Mucosa of gallbladder (tissue), 1 donor: Measurements from ENCODE around the gene HMCN1. TPM values are rescaled to one million over a fixed set of nuclear protein-coding genes. Genes with fewer than 3 reads are reported as not detected.

Source experiments
- DNase-seq: peaks from one replicate; pipeline ENCODE4 v3.0.0-alpha.2; 2020; ENCODE audit warnings: low spot score
- total RNA-seq: library from RNA; stranded (reverse); gene quantifications from one replicate; pipeline ENCODE4 v1.2.1, GENCODE V29; 2021
- donor health status: DM: no; HTN: no; CAD: no.

HMCN1 gene
- total RNA-seq = 3.7 TPM

- peak; percentile 46 for DNase-seq
These were observed at the start of gene HMCN1 for GRCh38 chr1:185733818-185734735. TSS of gene HMCN1 (plus strand) at chr1:185734391. CDS start at chr1:185734780, 389 bp downstream.

- no peak for DNase-seq
These were observed 47.1 kb upstream of the HMCN1 start for GRCh38 chr1:185686821-185687778.

DNA sequence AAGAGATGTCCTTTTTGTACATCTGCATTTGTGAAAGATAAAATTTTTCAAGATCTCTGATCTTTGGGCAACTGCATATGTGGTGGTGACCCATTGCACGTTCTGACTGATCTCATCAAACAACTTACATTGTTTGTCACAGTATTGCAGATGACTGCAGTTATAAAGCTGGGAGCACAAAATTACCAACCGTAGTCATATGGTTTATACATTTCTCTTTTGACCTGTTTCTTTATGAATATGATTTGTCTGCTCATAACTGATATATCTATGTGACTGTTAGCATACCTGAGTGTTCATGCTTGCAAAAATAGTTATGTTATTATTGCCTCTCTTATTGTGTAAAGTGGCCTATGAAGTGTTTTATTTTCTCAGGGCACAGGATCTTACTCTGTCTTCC is 43.7 kb upstream of the HMCN1 start:
- no peak for DNase-seq

DNA sequence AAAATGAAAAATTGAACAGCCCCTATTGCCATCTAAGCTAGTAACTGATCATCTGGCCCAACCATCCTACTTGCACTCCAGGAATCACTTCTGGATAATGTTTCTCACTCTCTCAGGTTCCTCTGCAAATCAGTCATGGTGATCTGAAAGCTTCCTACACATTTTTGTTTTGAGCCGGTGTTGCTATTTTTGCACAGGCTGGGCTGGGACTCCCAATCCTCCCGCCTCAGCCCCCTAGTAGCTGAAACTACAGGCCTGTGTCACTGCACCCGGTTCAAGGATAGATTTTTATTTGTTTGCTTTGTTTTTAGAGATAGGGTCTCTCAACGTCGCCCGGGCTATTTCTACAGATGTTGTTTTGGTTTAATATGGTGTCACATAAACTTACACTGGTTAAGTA is 40.5 kb upstream of the HMCN1 start:
- DNase-seq = no peak

DNA sequence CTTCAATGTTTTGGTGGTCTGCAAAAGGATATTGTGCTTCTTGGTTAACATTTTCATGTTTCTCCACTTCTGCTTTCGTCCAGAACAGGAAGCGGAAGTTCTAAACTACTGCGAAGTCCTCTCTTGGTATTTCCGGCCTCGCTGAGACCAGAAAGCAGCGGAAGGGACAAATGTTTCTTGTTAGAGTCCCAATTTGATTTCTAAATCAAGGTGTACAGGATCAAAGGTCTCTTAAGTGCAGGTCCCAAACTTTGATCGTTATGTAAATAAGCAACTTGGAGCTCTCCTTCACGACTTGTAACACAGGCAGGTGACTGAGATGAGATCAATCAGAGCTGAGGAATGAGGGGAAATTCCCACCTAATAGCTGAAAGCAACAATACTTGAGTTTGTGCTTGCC is 40.1 kb upstream of the HMCN1 start:
- DNase-seq = peak; percentile 23

- no peak for DNase-seq
These were observed 38.9 kb upstream of the HMCN1 start for GRCh38 chr1:185695299-185695698.

GRCh38 chr1:185696422-185697150 is 37.6 kb upstream of the HMCN1 start:
- no peak for DNase-seq

- DNase-seq = no peak
These were observed 34.3 kb upstream of the HMCN1 start for GRCh38 chr1:185699874-185700273.

DNA sequence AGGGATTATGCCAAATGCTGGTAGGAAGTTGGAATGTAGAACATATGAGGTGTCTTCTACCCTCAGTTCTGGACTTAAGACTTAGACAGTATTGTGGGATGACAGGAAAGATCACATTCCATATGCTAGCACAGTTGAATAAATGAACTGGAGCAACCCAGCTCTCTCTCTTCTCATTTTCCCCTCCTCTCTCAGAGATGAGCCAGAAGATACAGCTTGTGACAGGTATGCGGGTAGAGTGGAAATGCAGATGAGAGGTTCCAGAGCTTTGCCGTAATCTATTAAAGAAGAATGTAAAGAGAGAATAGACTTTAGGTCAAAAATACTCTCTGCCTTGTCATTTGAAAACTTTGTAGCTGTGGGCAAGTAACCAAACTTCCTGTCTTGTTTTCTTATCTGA is 32.5 kb upstream of the HMCN1 start:
- no peak for DNase-seq

- DNase-seq = no peak
These were observed 30.0 kb upstream of the HMCN1 start for GRCh38 chr1:185704181-185704580.

- DNase-seq = no peak
These were observed 18.1 kb upstream of the HMCN1 start for GRCh38 chr1:185716095-185716494.

DNA sequence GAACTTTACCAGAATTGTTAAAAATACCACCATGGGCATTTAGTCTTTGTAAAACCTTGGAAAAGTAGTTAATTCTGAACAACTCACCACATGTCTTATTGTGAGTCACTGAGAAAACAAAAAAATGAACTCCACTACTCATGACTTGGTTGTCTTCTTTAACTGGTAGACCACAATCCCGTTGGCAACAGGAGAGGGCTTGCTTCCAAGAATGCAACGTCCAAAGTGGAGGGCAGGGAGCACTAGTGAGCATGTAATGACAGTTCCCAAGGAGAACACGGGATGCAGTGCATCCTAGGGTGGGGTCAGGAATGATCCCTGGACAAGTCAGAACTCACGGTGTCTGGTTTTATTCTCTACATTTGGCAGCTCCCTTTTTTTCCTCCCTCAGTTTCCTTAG is 15.2 kb upstream of the HMCN1 start:
- no peak for DNase-seq

GRCh38 chr1:185720633-185721272 is 13.4 kb upstream of the HMCN1 start:
- no peak for DNase-seq

GRCh38 chr1:185721553-185721952 is 12.6 kb upstream of the HMCN1 start:
- DNase-seq = no peak

DNA sequence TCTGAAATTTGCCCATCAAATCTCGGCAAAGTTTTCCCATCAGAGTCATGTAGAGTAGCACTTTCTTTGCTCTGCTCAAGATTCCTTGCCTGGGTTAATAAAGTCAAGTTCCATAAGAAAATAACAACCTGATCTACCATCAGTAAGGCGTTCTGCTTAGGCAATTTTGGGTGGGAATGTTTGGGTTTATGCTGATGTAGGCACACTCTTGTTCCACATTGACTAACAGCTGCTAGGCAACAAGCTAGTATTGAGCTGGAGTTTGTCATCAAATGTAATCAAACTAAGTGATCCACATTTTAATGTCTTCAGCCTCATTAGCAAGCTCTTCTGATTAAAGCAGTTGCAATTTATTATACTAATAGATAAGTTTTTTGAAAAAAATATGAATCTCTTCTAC is 12.1 kb upstream of the HMCN1 start:
- DNase-seq = no peak

- no peak for DNase-seq
These were observed 6.5 kb upstream of the HMCN1 start for GRCh38 chr1:185727726-185728125.

- DNase-seq = no peak
These were observed 2.7 kb upstream of the HMCN1 start for GRCh38 chr1:185731446-185731845.

- no peak for DNase-seq
These were observed 1.2 kb upstream of the HMCN1 start for GRCh38 chr1:185732951-185733350.

DNA sequence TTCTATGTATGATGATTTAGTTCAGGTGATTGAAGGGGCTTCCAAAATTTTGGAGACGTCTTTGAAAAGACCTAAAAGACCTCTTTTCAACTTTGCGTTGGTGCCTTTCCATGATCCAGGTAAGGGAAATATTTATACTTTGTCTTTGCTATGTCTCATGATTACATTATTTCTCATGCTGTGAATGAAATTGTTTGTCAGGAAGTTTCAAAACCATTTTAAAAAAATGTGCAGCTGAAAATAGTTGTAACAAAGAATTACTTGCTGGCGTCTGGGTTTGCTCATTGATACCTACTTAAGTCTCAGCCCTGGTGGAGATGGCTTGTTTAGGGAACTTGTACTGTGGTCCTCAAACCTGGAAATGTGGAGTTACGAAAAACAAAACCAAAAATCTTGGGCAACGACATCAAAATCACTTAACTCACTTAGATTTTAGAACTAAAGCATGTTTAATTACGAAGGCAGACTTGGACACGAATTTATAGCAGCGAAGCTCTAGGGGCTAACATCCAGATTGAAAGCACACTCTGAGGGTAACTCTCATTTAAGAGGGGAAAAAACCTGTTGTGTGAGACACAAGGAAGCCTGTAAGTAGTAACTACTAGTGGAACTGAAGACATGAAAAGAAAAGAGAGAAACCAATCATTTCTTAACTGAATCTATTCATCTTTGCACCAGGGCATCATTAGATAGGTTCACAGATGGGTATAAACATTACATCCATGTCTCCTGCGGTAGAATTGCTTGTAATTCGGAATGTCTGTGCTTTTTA is 924 bp downstream of the HMCN1 start:
- no peak for DNase-seq

GRCh38 chr1:185735701-185736064 is 1.5 kb downstream of the HMCN1 start:
- no peak for DNase-seq

DNA sequence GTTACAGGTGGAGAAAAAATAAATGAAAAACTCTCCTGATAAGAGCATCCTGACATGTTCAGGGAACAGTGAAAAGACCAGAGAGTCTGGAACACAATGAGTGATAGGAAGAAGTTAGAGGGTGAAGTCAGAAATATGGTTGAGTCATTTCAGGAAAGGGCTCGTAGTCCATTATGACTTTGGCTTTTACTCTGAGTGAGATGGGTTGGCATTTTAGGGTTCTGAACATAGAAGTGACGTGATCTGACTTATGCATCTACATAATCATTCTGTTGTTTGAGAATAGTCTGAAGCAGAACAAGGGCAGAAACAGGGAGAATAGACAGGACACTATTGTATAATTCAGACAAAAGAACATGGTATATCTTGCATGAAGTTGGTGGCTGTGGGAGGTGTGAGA is 5.8 kb downstream of the HMCN1 start:
- no peak for DNase-seq
